Muscle of arm (tissue), 12 donors: ENCODE results near the gene TESK1. TPM values are rescaled to one million over a fixed set of nuclear protein-coding genes. Genes with fewer than 3 reads are reported as not detected.
"Not testable (repeated sequence)": the region's sequence is repeated elsewhere in the genome, so short reads cannot be mapped to it uniquely, and the experiment has no call there.

Experiments
- DNase-seq: peaks from one replicate; pipeline ENCODE4 v3.0.0-alpha.2; 2013
- polyA plus RNA-seq, 12 donors: library from polyadenylated mRNA; unstranded; fragments of 120-200 nt; gene quantifications; one replicate each; pipeline ENCODE4 v1.2.1, GENCODE V29; 2013; ENCODE audit not compliant: insufficient read length in 12 of 12

The TESK1 gene
- polyA plus RNA-seq, 12 donors, result 27.1 to 42.8 (median 33.8) TPM; not detected in 1

DNA sequence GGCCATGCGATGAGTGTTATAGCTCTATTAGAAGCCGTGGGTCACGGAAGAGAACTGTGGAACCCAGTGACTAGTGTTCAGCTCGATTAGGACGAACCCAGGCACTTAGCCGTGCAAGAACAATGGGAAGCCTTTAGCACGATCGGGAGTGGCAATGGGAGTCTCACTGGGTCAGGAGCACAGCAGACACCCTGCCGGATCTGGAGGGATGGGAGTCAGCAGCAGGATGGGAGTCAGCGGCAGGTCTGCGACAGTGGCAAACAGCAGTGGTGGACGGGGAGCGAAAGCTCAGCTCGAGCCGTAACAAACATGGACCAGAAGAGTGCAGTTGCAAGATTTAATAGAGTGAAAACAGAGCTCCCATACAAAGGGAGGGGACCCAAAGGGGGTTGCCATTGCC, 35.4 kb downstream of the TESK1 start:
- DNase-seq, result not testable (repeated sequence)

DNA sequence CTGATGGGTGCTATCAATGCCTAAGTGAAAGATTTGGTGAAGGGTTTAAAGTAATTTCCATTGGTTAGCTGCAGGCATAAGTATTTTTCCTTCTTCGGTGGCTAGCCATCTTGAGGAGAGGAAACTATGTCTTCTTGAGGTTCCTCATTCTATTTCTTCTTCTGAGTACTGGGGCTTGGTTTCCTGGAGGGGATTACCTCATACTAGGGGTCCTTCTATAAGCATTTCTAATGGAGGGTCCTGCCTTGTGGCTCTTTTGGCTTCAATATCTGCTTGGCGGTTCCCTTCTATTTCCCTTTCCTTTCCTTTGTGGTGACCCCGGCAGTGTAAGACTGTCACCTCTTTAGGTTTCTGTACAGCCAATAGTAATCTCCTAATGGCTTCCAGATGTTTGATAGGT, 36.4 kb downstream of the TESK1 start:
- DNase-seq, result not testable (repeated sequence)

- DNase-seq, result no peak
These were observed 38.0 kb downstream of the TESK1 start for GRCh38 chr9:35643046-35643445.

GRCh38 chr9:35645736-35646135, 40.7 kb downstream of the TESK1 start:
- not testable (repeated sequence) for DNase-seq

- DNase-seq, result no peak
These were observed 41.1 kb downstream of the TESK1 start for GRCh38 chr9:35646153-35646532.

GRCh38 chr9:35646533-35647265, 41.6 kb downstream of the TESK1 start:
- peak; percentile 95 for DNase-seq

DNA sequence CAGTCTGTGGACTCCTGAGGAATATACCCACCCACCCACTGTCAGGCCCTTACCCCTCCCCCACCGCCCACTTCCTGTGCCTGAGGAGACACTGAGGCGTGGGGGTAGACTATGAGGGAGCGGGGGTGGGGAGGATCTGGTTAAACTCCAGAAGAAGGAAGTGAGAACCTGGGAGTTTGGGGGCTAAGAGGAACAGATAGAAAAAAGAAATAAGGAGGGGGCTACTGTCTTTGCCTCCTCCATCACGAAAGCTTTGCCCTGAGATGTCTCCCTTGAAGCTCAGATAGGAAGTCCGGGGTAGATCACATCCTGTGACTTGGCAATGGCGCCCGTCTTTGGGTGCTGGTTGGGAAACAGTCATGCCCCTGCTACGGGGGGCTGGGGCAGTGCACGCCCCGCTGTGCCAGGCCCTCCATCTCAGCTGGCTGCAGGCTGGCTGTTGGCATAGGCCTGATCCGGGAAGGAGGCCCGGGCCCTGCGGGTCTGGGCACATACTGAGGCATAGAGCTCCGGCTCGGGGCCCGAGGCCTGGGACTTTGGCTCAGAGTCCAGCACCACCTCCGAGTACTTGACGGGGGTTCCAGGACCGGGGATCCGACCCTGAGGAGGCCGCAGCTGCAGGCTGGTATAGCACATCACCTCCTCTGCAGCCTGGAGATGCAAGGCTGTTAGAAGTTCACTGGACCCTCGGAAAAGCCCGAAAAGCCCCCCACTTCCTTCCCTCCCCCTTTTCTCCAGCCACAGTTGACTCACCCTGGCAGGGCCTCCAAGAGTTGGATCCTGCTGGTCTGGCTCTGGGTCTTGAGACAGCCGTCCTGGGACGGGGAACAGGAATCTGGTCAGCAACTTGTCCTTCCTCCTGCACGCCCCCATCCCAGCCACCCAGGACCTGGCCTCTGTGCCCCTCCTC, 44.6 kb downstream of the TESK1 start:
- DNase-seq, result no peak

GRCh38 chr9:35650341-35651158, 45.5 kb downstream of the TESK1 start, which contains the start of gene SIT1:
SIT1 (minus strand) TSS chr9:35650931; CDS start chr9:35650853, 78 bp downstream.
- DNase-seq, result no peak

DNA sequence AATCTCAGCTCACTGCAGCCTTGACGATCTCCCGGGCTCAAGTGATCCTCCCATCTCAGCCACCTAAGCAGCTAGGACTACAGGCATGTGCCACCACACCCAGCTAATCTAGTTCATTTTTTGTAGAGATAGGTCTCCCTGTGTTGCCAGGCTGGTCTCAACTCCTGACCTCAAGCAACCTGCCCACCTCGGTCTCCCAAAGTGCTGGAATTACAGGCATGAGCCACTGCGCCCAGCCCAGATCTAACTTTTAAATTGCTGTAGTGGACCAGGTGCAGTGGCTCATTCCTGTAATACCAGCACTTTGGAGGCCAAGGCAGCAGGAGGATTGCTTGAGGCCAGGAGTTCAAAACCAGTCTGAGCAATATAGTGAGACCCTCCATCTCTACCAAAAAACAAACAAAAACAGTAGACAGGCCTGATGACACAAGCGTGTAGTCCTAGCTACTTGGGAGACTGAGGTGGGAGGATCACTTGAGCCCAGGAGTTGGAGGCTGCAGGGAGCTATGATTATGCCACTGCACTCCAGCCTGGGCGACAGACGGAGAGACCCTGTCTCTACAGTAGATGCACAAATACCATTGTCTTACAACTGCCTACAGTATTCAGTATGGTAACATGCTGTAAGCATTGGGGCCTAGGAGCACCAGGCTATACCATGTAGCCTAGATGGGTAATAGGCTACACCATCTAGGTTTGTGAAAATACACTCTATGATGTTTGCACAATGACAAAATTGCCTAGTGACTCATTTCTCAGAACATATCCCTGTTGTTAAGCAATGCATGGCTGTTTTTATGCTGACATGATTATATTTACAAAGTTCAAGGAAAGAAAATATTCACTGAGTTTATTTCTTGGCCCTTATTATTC, 47.1 kb downstream of the TESK1 start:
- DNase-seq, result no peak

GRCh38 chr9:35652829-35653209, 47.8 kb downstream of the TESK1 start:
- no peak for DNase-seq

DNA sequence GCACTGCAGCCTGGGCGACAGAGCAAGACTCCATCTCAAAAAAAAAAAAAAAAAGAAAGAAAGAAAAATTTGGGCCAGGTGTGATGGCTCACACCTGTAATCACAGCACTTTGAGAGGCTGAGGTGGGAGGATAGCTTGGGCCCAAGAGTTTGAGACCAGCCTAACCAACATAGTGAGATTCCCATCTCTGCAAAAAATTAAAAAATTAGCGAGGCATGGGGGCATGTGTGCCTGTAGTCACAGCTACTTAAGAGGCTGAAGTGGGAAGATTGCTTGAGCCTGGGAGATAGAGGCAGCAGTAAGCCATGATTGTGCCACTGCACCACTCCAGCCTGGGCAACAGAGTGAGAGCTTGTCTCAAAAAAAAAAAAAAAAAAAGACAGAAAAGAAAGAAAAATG, 48.5 kb downstream of the TESK1 start:
- DNase-seq, result no peak

- DNase-seq, result no peak
These were observed 51.3 kb downstream of the TESK1 start for GRCh38 chr9:35656348-35656747.

DNA sequence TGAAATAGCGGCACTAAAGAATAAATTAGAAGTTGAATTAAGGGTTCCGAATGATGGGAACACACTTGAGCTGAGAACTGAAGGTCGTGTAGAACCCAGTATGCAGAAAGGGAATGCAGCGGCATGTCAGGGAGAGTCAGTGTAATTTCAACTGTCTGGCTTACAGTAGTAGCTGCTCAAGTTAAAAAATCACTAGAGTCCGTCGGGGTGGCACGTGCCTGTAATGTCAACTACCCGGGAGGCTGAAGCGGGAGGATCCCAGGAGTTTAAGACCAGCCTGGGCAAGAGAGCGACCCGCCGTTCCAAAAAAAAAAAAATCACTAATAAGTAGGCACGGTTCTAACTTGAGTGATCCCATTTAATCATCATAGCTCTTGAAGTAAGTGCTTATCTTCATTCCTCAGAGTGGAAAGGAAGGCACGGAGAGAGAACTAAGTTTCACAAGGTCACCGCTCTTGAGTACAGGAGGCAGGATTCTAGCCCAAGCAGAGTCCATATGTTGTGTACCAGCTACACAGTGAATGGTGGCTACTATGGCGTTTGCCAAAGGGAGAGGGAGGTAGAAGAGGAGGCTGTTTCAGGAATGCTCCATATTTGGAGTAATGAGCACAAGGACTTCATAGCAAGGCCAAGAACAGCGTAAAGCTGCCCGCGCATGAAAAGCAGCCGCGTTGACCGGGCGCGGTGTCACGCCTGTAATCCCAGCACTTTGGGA, 51.9 kb downstream of the TESK1 start:
- no peak for DNase-seq

- peak; percentile 98 for DNase-seq
These were observed 52.6 kb downstream of the TESK1 start, which contains the start of gene RMRP for GRCh38 chr9:35657546-35658136. RMRP (minus strand) TSS chr9:35658019.

GRCh38 chr9:35658137-35658967, 53.3 kb downstream of the TESK1 start, which contains the start of gene CCDC107:
CCDC107 (plus strand) TSS chr9:35658292; CDS start chr9:35658380, 88 bp downstream.
- peak; percentile 89 for DNase-seq

DNA sequence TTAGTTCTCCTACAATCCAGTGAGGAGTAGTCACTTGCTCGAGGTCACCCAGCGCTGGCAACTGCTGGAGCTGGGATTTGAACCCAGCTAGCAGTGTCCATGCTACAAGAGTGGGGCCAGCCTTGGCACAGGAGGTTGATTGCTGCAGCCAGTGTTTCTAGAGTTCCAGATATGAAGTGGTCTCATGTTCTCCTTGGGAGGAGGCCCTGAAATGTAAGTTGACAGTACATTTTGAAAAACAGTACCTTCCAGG, 53.8 kb downstream of the TESK1 start:
- DNase-seq, result no peak

DNA sequence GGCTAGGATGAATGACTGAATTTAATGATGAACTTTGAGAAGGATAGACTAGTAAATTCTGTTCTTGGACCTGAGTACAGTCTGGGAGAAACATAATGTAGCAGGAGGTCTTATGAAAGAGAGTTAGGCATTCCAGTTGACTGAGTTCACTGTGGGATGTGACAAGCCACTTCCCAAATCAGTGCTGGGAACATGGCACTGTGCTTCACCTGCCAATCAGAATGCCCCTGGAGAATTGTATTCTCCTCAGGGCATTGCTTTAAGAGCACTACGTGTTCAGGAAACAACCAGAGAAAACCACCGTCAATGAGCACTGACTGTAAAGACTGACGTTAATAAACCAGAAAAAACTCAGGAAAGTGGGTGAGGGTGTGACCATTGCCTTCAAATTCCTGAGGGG, 54.3 kb downstream of the TESK1 start:
- DNase-seq, result no peak
